NOMO-1 treated with dmso at 0.1 percent for 144 hours (cell line): ENCODE measurements around the gene DUSP1.
"Not testable (repeated sequence)": the region's sequence is repeated elsewhere in the genome, so short reads cannot be mapped to it uniquely, and the experiment has no call there.

ENCODE experiments used
- DNase-seq: peaks from one replicate; lab custom pipeline; 2025; ENCODE audit not compliant: unreplicated experiment; lab: John Stamatoyannopoulos, UW

Gene DUSP1

DNA sequence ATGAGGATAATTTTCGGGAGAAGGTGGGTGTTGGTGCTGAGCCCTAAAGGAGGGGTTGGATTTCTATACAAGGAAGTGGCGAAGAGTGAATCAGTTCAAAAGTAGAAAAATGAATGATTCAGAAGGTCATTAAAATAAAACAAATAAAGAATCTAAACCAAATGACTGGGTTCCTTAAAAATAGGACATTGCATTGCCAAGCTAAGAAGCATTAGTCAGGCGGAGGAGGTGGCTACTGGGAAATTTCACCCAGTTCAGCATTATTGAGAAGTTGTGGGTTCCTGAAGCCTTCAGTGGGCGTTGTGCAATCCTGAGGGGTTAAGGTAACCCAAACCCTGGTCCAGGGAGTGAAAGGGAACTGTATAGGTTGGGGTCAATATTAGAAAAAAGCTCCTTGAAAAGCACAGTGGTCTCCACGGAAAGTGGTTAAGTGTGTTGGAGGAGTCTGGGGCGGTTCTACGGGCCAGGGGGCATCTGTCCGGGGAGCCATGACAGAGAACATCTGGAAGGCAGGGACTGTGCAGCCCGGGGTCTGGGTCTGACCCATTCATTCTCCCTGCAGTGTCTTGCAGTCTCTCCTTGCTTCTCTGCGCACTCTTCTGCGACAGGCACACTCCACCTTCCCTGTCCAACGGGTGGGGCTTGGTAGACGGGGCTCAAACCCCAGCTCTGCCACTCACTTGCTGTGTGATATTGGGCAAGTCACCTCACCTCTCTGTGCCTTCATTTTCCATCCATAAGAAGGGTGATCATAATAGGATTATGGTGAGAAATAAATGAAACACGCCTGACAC lies 27.6 kb upstream of the DUSP1 start:
- DNase-seq = peak; percentile 90

DNA sequence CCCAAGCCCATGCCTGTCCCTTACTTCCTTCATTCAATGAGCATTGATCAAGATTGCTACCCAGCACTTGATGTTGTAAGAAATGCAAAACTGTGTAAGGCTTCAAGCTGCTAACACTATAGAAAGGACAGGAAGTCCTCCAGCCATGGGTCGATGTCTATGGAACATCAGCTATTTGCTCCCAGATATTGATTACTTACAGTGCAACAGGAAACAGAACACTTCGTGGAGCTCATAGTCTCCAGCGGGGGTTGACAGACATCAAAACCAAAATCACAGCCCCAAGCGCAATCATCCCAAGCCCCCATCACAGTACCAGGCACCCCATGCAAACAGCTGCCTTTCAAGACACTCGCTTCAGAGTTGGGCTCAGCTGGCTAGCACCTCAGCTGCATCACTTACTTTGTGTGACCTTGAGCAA lies 26.8 kb upstream of the DUSP1 start:
- no peak for DNase-seq

- DNase-seq = no peak
Measured at GRCh38 chr5:172796306-172796705, 25.3 kb upstream of the DUSP1 start.

GRCh38 chr5:172795318-172795977 lies 24.5 kb upstream of the DUSP1 start:
- no peak for DNase-seq

DNA sequence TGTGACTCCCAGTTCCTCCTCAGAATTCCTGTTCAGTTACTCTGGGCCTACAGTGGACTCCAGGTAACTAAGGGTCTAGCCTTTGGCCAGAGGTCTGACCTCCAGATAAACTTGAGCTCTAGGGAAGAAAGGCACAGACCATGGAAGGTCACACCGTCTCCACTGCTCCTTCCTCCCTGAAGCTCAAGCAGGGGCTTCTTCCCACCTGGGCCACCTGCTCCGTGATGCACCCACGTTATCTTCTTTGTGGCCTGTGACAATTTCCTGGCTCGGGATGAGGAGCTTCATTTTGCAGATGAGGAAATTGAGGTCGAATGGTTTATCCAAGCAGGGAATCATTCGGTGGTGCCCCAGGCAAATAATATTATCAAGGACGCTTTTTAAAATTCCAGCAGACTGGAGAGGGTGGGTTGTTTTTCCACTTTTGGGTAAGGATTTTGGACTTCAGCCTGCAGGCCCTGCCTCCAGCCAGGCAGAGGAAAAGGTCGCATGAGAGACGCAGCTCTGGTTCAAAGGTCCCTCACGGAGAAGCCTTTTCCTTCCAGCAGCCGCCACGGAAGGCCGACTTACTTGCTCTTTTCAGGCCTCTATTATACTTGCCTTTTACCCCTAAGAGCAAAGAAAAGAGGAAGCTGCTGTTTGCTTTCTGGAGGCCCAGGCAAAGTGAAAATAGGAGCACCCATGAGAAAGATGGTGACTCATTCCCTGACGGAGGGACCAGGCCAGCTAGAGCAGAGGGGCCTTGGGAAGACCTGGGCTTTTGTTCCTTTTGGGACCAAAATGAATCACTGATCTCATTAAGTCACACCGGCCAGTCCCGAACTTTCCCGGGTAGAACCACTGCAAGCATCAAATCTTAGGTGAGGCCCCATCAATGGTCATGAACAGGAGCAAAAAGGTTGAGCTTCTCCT lies 22.8 kb upstream of the DUSP1 start:
- DNase-seq = peak; percentile 29

GRCh38 chr5:172792701-172793570 lies 21.9 kb upstream of the DUSP1 start:
- DNase-seq = no peak

DNA sequence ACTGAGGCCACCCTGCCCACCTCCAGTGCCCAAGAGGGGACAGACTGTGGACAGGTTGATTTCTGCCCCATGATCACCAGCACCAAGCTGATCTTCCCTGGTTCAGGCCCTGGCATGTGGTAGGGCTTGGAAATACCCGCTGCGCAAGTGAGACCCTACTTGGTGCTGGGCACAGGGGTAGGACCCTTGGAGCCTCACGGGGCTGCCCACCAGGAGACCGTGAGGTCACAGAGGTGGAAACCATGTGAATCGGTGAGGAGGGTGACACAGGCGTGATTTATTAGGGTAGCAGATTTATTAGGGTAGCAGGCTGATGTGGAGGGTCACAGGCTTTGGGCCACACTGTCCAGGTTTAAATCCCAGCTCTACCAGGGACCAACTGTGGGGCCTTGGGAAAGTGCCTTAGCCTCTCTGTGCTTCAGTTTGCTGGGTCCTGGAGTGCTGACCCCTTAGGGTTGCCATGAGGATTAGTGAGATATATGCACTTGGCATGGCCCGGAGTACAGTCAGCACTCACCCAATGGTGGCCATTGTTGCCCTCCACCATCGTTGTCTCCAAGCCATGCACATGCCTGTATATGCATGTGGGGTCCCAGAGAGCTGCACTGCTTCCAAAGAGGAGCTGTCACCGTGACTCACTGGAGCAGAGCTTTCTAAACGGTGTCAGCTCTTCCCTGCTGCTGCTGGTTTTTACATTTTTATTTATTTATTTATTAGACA lies 20.9 kb upstream of the DUSP1 start:
- no peak for DNase-seq

GRCh38 chr5:172791286-172791685 lies 20.3 kb upstream of the DUSP1 start:
- no peak for DNase-seq

DNA sequence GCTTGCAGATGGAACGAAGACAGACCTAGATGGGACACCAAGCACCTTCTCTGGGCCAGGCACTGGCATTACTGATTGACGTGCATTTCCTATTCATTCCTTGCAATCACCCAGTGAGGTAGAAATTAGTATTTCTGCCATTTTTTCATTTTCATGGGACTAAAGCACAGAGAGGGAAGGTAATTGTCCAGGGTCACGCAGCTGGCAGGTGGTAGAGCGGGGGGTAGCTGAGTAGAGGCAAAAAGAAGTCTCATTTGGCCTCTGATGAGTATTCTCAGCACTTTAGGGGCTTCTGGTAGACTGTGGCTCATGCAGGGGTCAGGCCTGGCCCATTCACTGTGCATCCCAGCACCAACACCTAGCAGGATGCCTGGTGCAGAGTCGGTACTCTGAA lies 19.5 kb upstream of the DUSP1 start:
- no peak for DNase-seq

- no peak for DNase-seq
Measured at GRCh38 chr5:172789687-172790495, 18.9 kb upstream of the DUSP1 start.

GRCh38 chr5:172788771-172789686 lies 18.0 kb upstream of the DUSP1 start:
- no peak for DNase-seq

DNA sequence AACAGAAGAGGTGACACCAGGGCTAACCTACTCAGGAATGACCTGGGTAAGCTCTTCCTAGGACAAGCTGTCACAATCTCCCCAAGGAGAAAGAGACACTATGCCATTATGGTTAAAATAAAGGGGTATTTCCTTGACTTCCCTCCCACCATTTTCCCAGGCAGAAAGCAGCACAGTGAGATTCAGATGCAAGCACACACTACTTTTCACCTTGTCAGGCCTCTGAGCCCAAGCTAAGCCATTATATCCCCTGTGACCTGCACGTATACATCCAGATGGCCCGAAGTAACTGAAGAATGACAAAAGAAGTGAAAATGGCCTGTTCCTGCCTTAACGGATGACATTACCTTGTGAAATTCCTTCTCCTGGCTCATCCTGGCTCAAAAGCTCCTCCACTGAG lies 16.5 kb upstream of the DUSP1 start:
- DNase-seq = not testable (repeated sequence)

GRCh38 chr5:172786736-172787462 lies 15.9 kb upstream of the DUSP1 start:
- DNase-seq = no peak

DNA sequence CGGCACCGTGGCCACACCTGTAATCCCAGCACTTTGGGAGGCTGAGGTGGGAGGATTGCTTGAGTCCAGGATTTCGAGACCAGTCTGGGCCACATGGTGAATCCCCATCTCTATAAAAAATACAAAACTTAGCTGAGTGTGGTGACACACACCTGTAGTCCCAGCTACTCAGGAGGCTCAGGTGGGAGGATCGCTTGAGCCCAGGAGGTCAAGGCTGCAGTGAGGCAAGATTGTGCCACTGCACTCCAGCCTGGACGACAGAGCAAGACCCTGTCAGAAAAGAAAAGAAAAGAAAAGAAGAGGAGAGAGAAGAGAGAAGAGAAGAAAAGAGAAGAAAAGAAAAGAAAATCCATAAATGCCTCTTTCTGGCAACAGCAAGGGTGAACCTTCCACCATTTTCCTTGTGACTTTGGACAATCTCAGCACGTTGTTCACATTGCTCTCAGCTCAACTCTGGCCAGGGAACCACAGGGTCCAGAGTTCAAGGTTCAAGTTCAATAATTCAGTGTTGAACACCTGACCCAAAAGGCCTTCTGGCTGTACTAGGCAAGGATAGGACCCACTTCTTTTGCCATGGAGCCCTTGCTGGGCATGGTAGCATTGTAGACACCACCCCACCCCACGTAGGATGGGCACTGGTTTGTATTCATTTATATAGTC lies 14.6 kb upstream of the DUSP1 start:
- no peak for DNase-seq

- not testable (repeated sequence) for DNase-seq
Measured at GRCh38 chr5:172784162-172784561, 13.2 kb upstream of the DUSP1 start.

DNA sequence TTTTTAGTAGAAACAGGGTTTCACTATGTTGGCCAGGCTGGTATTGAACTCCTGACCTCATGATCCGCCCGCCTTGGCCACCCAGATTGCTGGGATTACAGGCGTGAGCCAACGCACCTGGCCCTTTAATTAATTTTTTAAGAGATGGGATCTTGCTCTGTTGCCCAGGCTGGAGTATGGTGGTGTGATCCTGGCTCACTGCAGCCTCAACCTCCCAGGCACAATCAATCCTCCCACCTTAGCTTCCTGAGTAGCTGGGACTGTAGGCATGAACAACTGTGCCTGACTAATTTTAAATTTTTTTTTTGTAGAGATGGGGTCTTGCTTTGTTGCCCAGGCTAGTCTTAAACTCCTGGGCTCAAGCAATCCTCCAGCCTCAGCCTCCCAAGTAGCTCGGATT lies 12.3 kb upstream of the DUSP1 start:
- DNase-seq = not testable (repeated sequence)
